ENCODE measurements around the gene H2AZ1. TPM values are rescaled to one million over a fixed set of nuclear protein-coding genes. Genes with fewer than 3 reads are reported as not detected.
"Not testable (repeated sequence)": the region's sequence is repeated elsewhere in the genome, so short reads cannot be mapped to it uniquely, and the experiment has no call there.

The H2AZ1 gene
- total RNA-seq, 1 donor from 2014 or later: 122 TPM

GRCh38 chr4:99965674-99966350 is 15.7 kb upstream of the H2AZ1 start:
- no peak for DNase-seq
- Mint-ChIP-seq H3K9me3 (no peaks in the 10 kb centered on the region), H3K36me3 (ENCODE audit: low read depth) (no peaks in the 10 kb centered on the region), H3K27ac (no peak overlapping the region), H3K27me3 (peaks cover 2% of the 10 kb centered on the region), H3K4me3 (no peak overlapping the region), H3K4me1 (no peaks in the 10 kb centered on the region)
- intact Hi-C loops (cut with micrococcal nuclease): no loop called here
- CTCF ChIA-PET: no interaction called here
- POLR2A ChIA-PET: no interaction called here
- ATAC-seq (ENCODE audit: low read depth): no peak
- no peak for TF ChIP-seq CTCF (IDR thresholded peaks at IDR 0.05)

- TF ChIP-seq CTCF (IDR thresholded peaks at IDR 0.05): no peak
- H3K36me3 Mint-ChIP-seq (ENCODE audit: low read depth): no peaks in the 10 kb centered on the region
- DNase-seq (no peak), ATAC-seq (ENCODE audit: low read depth) (no peak)
- H3K27me3 Mint-ChIP-seq: peaks cover 2% of the 10 kb centered on the region
- CTCF ChIA-PET: no interaction called here
- H3K9me3 Mint-ChIP-seq: no peaks in the 10 kb centered on the region
- POLR2A ChIA-PET: no interaction called here
- no peak overlapping the region for H3K4me3 Mint-ChIP-seq
- no peaks in the 10 kb centered on the region for H3K4me1 Mint-ChIP-seq
- H3K27ac Mint-ChIP-seq: no peak overlapping the region
- intact Hi-C loops (cut with micrococcal nuclease): no loop called here
These were observed 15.1 kb upstream of the H2AZ1 start for GRCh38 chr4:99965173-99965572.

GRCh38 chr4:99961711-99962110 is 11.6 kb upstream of the H2AZ1 start:
- POLR2A ChIA-PET: no interaction called here
- H3K9me3 Mint-ChIP-seq: peaks cover 5% of the 10 kb centered on the region
- H3K27me3 Mint-ChIP-seq: peaks cover 2% of the 10 kb centered on the region
- DNase-seq: no peak
- intact Hi-C loops (cut with micrococcal nuclease): no loop called here
- H3K4me1 Mint-ChIP-seq: no peaks in the 10 kb centered on the region
- CTCF ChIA-PET: no interaction called here
- ATAC-seq (ENCODE audit: low read depth): no peak
- no peak overlapping the region for H3K4me3 Mint-ChIP-seq
- peaks cover 3% of the 10 kb centered on the region for H3K36me3 Mint-ChIP-seq (ENCODE audit: low read depth)
- H3K27ac Mint-ChIP-seq: no peak overlapping the region
- no peak for TF ChIP-seq CTCF (IDR thresholded peaks at IDR 0.05)

- ATAC-seq (ENCODE audit: low read depth) (no peak), DNase-seq (no peak)
- CTCF ChIA-PET: no interaction called here
- POLR2A ChIA-PET: no interaction called here
- Mint-ChIP-seq H3K4me1 (no peaks in the 10 kb centered on the region), H3K36me3 (ENCODE audit: low read depth) (peaks cover 3% of the 10 kb centered on the region), H3K27me3 (peaks cover 2% of the 10 kb centered on the region), H3K9me3 (peaks cover 5% of the 10 kb centered on the region), H3K27ac (no peak overlapping the region), H3K4me3 (no peak overlapping the region)
- TF ChIP-seq CTCF (IDR thresholded peaks at IDR 0.05): no peak
- intact Hi-C loops (cut with micrococcal nuclease): no loop called here
These were observed 10.6 kb upstream of the H2AZ1 start for GRCh38 chr4:99960648-99961047.

GRCh38 chr4:99958207-99958606 is 8.1 kb upstream of the H2AZ1 start:
- H3K36me3 Mint-ChIP-seq (ENCODE audit: low read depth): not testable (repeated sequence)

GRCh38 chr4:99950913-99951254 is 809 bp upstream of the H2AZ1 start:
- no peak overlapping the region for H3K27ac Mint-ChIP-seq

More at GRCh38 chr4:99958207-99958606, 8.1 kb upstream of the H2AZ1 start:
- H3K4me3 Mint-ChIP-seq; ATAC-seq (ENCODE audit: low read depth); H3K27me3 Mint-ChIP-seq; intact Hi-C loops (cut with micrococcal nuclease); CTCF ChIA-PET; H3K4me1 Mint-ChIP-seq; H3K9me3 Mint-ChIP-seq; POLR2A ChIA-PET; DNase-seq; H3K27ac Mint-ChIP-seq: not testable (repeated sequence)

More at GRCh38 chr4:99950913-99951254, 809 bp upstream of the H2AZ1 start:
- CTCF ChIA-PET: interaction anchor here (0.8 to 1.6 kb wide), 3 partner anchors 65 to 143 kb away, joined by 3 to 7 read pairs (median 4); no protein-coding TSS in a partner anchor
- TF ChIP-seq CTCF (IDR thresholded peaks at IDR 0.05): no peak
- POLR2A ChIA-PET: interaction anchor here (0.5 to 1.6 kb wide), 8 partner anchors 57 to 955 kb away, joined by 3 to 15 read pairs (median 6); partner anchors contain the start of genes ADH5, DAPP1, LAMTOR3 and METAP1
- H3K27me3 Mint-ChIP-seq: no peaks in the 10 kb centered on the region
- no peaks in the 10 kb centered on the region for H3K9me3 Mint-ChIP-seq
- ATAC-seq (ENCODE audit: low read depth): no peak
- intact Hi-C loops (cut with micrococcal nuclease): loop anchor here (1.0 kb wide), 3 partner anchors 863 to 1689 kb away; partner anchors contain the start of genes ADH5 and EIF4E
- H3K4me3 Mint-ChIP-seq: no peak overlapping the region
- H3K36me3 Mint-ChIP-seq (ENCODE audit: low read depth): peaks cover 16% of the 10 kb centered on the region
- no peak for DNase-seq
- peaks cover 17% of the 10 kb centered on the region for H3K4me1 Mint-ChIP-seq
